ENCODE measurements around the gene RNF103. TPM values are rescaled to one million over a fixed set of nuclear protein-coding genes. Genes with fewer than 3 reads are reported as not detected.

The RNF103 gene
- total and polyA plus RNA-seq, 2 of the 13 experiments (the other 11 are each of a cell fraction or from before 2014, with no cell fraction given): 19.8 to 21.1 TPM

GRCh38 chr2:86649119-86649947, 25.7 kb upstream of the RNF103 start (continued):
- TF ChIP-seq ZFY (CRISPR knock-in tag; IDR thresholded peaks at IDR 0.05): no peak
- no peak for TF ChIP-seq ZNF841 (CRISPR knock-in tag; IDR thresholded peaks at IDR 0.05; ENCODE audit: borderline replicate concordance)
- no peak for TF ChIP-seq ZNF512 (CRISPR knock-in tag; IDR thresholded peaks at IDR 0.05)
- TF ChIP-seq AHDC1 (CRISPR knock-in tag; IDR thresholded peaks at IDR 0.05; ENCODE audit: borderline replicate concordance): peak; percentile 63; the same call in 1 of the 2 replicates
- TF ChIP-seq RARA (CRISPR knock-in tag; IDR thresholded peaks at IDR 0.05): 0 out of 2 replicates have a peak, but pooled peaks have one; percentile 5
- no peak for TF ChIP-seq ZNF879 (CRISPR knock-in tag; IDR thresholded peaks at IDR 0.05)
- peak; percentile 94 for TF ChIP-seq HNF1A (IDR thresholded peaks at IDR 0.05; ENCODE audit: low read depth)
- peak; percentile 96 for TF ChIP-seq HNF1A (CRISPR knock-in tag; IDR thresholded peaks at IDR 0.05; ENCODE audit: borderline replicate concordance)
- no peak for TF ChIP-seq GATAD1 (CRISPR knock-in tag; IDR thresholded peaks at IDR 0.05)
- no peak for TF ChIP-seq ZNF441 (CRISPR knock-in tag; IDR thresholded peaks at IDR 0.05; ENCODE audit: borderline replicate concordance)
- no peak for TF ChIP-seq GLMP (CRISPR knock-in tag; IDR thresholded peaks at IDR 0.05; ENCODE audit: borderline replicate concordance)
- no peak for TF ChIP-seq ZNF460 (CRISPR knock-in tag; IDR thresholded peaks at IDR 0.05; ENCODE audit: borderline replicate concordance)
- TF ChIP-seq WIZ (CRISPR knock-in tag; IDR thresholded peaks at IDR 0.05): no peak
- no peak for TF ChIP-seq JARID2 (CRISPR knock-in tag; IDR thresholded peaks at IDR 0.05; ENCODE audit: insufficient replicate concordance)
- no peak for TF ChIP-seq NCOA5 (CRISPR knock-in tag; IDR thresholded peaks at IDR 0.05)
- no peak for TF ChIP-seq KLF15 (CRISPR knock-in tag; IDR thresholded peaks at IDR 0.05; ENCODE audit: borderline replicate concordance)

Measured in HepG2 (cell line).